OCI-LY7 (cell line): ENCODE data around the gene TBC1D21. TPM values are rescaled to one million over a fixed set of nuclear protein-coding genes. Genes with fewer than 3 reads are reported as not detected.

Source experiments
- BruUV-seq: library from RNA; stranded (reverse); fragments of 400-500 nt; replicated peaks from 2 replicates; lab custom pipeline; 2021; lab: Mats Ljungman, UMichigan
- CTCF ChIA-PET: fragments of 300-600 bp; sonication (Branson Sonifier 250); formaldehyde crosslinking; loops from one replicate; lab custom pipeline; 2022; ENCODE audit warnings: antibody characterized with exemption; ENCODE audit not compliant: unreplicated experiment; lab: Charles Lee
- POLR2A ChIA-PET: fragments of 300-600 bp; sonication (Branson Sonifier 250); formaldehyde crosslinking; loops from one replicate; lab custom pipeline; 2022; ENCODE audit warnings: antibody characterized with exemption; lab: Charles Lee
- DNase-seq: peaks from one replicate; pipeline ENCODE4 v3.0.0-alpha.2; 2015; ENCODE audit warnings: low spot score
- H2AFZ ChIP-seq: fragments of 200-600 bp; sonication (generic), shearing (Covaris generic); 2 replicates; pipeline ENCODE4 v1.6.1; 2014; ENCODE audit warnings: mild to moderate bottlenecking, antibody characterized with exemption, low read length, moderate library complexity
- H3K27ac ChIP-seq: fragments of 200-600 bp; sonication (generic); 2 replicates; pipeline ENCODE4 v1.5.1; 2014; ENCODE audit warnings: mixed run types, low read depth, mild to moderate bottlenecking, moderate library complexity, low read length, inconsistent platforms; ENCODE audit not compliant: poor library complexity, severe bottlenecking
- H3K36me3 ChIP-seq: fragments of 200-600 bp; sonication (generic); 2 replicates; pipeline ENCODE4 v1.6.1; 2014; ENCODE audit warnings: mild to moderate bottlenecking, antibody characterized with exemption, low read length, moderate library complexity, mixed read lengths; ENCODE audit not compliant: insufficient read depth
- H3K4me1 ChIP-seq: fragments of 200-600 bp; sonication (generic); 2 replicates; pipeline ENCODE4 v1.5.1; 2014; ENCODE audit warnings: mild to moderate bottlenecking, low read length; ENCODE audit not compliant: insufficient read depth, poor library complexity, severe bottlenecking
- H3K4me2 ChIP-seq: fragments of 200-600 bp; sonication (generic); 2 replicates; pipeline ENCODE4 v1.6.1; 2014; ENCODE audit warnings: mild to moderate bottlenecking, low read length
- H3K4me3 ChIP-seq: fragments of 200-600 bp; sonication (generic); 2 replicates; pipeline ENCODE4 v1.5.1; 2014; ENCODE audit warnings: mild to moderate bottlenecking, low read depth, low read length; ENCODE audit not compliant: poor library complexity, severe bottlenecking
- H3K79me2 ChIP-seq: fragments of 200-600 bp; sonication (generic); 2 replicates; pipeline ENCODE4 v1.6.1; 2016; ENCODE audit warnings: low read depth, mild to moderate bottlenecking, low read length, moderate library complexity, mixed read lengths; ENCODE audit not compliant: insufficient read depth
- H3K9me2 ChIP-seq: fragments of 200-600 bp; sonication (generic); 2 replicates; pipeline ENCODE4 v1.6.1; 2016; ENCODE audit warnings: mild to moderate bottlenecking, low read length, mixed read lengths; ENCODE audit not compliant: insufficient read depth
- H3K9me3 ChIP-seq: fragments of 200-600 bp; sonication (generic); 2 replicates; pipeline ENCODE4 v1.6.1; 2014; ENCODE audit warnings: mild to moderate bottlenecking, mixed run types, low read length, mixed read lengths
- H4K20me1 ChIP-seq: fragments of 200-600 bp; sonication (generic); 2 replicates; pipeline ENCODE4 v1.6.1; 2014; ENCODE audit warnings: mild to moderate bottlenecking, antibody characterized with exemption, low read length, moderate library complexity, mixed read lengths; ENCODE audit not compliant: insufficient read depth
- EZH2phosphoT487 ChIP-seq: fragments of 200-600 bp; sonication (generic); IDR thresholded peaks from 2 replicates; pipeline ENCODE4 v1.6.1; 2018; ENCODE audit warnings: low read depth, borderline replicate concordance, mild to moderate bottlenecking, mixed run types, antibody characterized with exemption, low read length, moderate library complexity, mixed read lengths
- intact Hi-C: fragments of 100-400 bp; cut with micrococcal nuclease; formaldehyde crosslinking; loops from one replicate; pipeline ENCODE4 v1.10.0; 2022; ENCODE audit not compliant: unreplicated experiment
- total RNA-seq, 2 experiments: library from RNA; depleted of rRNA in 1 of 2; stranded (reverse); fragments of >200 nt in 1 of 2; shearing (Covaris generic) in 1 of 2; gene quantifications; 2 replicates each; pipeline ENCODE4 v1.2.3, GENCODE V29; 2014 to 2022
- TF ChIP-seq, protein P1 (sequence below): fragments of 200-600 bp; sonication (generic); conservative IDR thresholded peaks from 2 replicates; pipeline ENCODE4 v1.5.1; 2014; ENCODE audit warnings: mild to moderate bottlenecking, antibody characterized with exemption, low read length, moderate library complexity, mixed read lengths

TBC1D21 gene
- total RNA-seq, 2 experiments from 2014 or later, result not detected

DNA sequence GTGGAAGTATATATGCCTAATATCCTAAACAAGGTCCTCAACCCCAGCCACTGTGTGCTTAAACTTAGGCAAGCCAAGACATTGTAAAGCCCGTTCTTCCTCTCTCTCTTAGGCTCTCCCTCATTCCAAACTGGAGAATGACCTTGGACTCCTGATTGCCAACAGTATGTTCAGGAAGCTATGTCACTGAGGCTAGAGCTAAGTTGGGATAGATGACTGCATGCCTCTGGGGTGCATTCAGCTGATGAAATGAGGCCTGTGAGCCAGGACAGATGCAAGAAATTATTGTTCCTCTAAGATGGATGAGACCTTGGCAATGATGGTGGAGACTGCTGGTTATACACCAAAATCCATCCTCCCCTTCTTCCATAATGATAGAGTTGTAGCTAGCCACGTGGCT lies 27.9 kb upstream of the TBC1D21 start:
- Histone ChIP-seq H3K36me3 (no peaks in the 10 kb centered on the region), H3K9me2 (no peaks in the 10 kb centered on the region), H3K27ac (no peak overlapping the region), H3K4me1 (no peaks in the 10 kb centered on the region), H3K4me3 (no peak overlapping the region), H4K20me1 (no peaks in the 10 kb centered on the region), H3K9me3 (no peaks in the 10 kb centered on the region), H3K79me2 (no peaks in the 10 kb centered on the region), H2AFZ (no peak overlapping the region), H3K4me2 (no peak overlapping the region)
- POLR2A ChIA-PET, result interaction anchor here (0.7 kb wide), 1 partner anchor 1076 kb away, joined by 3 read pairs; no protein-coding TSS in a partner anchor
- TF ChIP-seq, protein P1, sequence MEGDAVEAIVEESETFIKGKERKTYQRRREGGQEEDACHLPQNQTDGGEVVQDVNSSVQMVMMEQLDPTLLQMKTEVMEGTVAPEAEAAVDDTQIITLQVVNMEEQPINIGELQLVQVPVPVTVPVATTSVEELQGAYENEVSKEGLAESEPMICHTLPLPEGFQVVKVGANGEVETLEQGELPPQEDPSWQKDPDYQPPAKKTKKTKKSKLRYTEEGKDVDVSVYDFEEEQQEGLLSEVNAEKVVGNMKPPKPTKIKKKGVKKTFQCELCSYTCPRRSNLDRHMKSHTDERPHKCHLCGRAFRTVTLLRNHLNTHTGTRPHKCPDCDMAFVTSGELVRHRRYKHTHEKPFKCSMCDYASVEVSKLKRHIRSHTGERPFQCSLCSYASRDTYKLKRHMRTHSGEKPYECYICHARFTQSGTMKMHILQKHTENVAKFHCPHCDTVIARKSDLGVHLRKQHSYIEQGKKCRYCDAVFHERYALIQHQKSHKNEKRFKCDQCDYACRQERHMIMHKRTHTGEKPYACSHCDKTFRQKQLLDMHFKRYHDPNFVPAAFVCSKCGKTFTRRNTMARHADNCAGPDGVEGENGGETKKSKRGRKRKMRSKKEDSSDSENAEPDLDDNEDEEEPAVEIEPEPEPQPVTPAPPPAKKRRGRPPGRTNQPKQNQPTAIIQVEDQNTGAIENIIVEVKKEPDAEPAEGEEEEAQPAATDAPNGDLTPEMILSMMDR, result no peak
- TF ChIP-seq EZH2phosphoT487, result no peak
- no peak for DNase-seq
- no TSS peak for BruUV-seq
- intact Hi-C loops, result no loop called here
- CTCF ChIA-PET, result no interaction called here

DNA sequence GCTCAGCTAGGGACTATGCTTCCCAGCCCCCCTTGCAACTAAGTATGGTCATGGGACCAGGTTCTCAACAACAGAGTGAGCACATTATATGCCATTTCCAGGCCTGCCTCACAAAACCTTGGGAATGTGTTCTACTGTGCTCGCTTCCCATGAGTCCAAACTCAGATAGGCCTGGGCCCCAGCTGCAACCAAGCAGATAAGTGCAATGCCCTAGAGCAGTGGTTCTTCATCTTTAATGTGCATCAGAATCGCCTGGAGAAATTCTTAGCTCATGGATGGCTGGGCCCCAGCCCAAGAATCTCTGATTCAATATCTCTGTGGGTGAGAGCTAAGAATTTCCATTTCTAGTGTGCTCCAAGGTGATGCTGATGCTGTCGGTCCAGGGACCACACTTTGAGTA lies 27.5 kb upstream of the TBC1D21 start:
- no peak overlapping the region for H3K27ac ChIP-seq
- H2AFZ ChIP-seq, result no peak overlapping the region
- H3K36me3 ChIP-seq, result no peaks in the 10 kb centered on the region
- H3K4me2 ChIP-seq, result no peak overlapping the region
- ChIA-PET CTCF (no interaction called here), POLR2A (no interaction called here)
- no peaks in the 10 kb centered on the region for H3K79me2 ChIP-seq
- BruUV-seq, result no TSS peak
- H3K9me2 ChIP-seq, result no peaks in the 10 kb centered on the region
- no peaks in the 10 kb centered on the region for H3K4me1 ChIP-seq
- no peak for TF ChIP-seq EZH2phosphoT487
- TF ChIP-seq, protein P1, result no peak
- H4K20me1 ChIP-seq, result no peaks in the 10 kb centered on the region
- intact Hi-C loops, result no loop called here
- DNase-seq, result no peak
- no peaks in the 10 kb centered on the region for H3K9me3 ChIP-seq
- no peak overlapping the region for H3K4me3 ChIP-seq

DNA sequence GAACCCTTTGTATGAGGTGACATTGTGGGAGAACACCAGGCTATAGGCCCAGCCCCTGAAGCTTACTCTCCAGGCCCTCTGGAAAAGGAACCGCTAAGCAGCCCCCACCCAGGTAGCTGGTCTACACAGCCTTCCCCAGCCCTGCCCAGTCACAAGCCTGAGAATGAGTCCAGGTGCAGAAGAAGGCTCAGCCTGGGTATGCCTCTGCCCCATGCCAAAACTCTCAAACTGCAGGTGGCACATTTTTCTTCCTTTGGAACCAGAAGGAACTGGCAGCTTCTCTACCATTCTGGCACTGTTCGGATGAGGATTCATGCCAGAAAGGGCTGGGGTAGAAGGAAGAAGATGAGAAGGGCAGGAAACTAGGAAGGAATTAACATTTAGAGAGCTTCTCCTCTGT lies 23.7 kb upstream of the TBC1D21 start:
- Histone ChIP-seq H3K4me1 (no peaks in the 10 kb centered on the region), H3K79me2 (no peaks in the 10 kb centered on the region), H2AFZ (no peak overlapping the region), H3K4me3 (no peak overlapping the region), H3K27ac (no peak overlapping the region), H3K4me2 (no peak overlapping the region), H4K20me1 (no peaks in the 10 kb centered on the region), H3K36me3 (no peaks in the 10 kb centered on the region), H3K9me3 (no peaks in the 10 kb centered on the region), H3K9me2 (no peaks in the 10 kb centered on the region)
- intact Hi-C loops, result no loop called here
- BruUV-seq, result no TSS peak
- TF ChIP-seq EZH2phosphoT487, result no peak
- TF ChIP-seq, protein P1, result no peak
- POLR2A ChIA-PET, result no interaction called here
- CTCF ChIA-PET, result no interaction called here
- no peak for DNase-seq
